ENCODE data around the gene MYO3B. TPM values are rescaled to one million over a fixed set of nuclear protein-coding genes. Genes with fewer than 3 reads are reported as not detected.

Gene MYO3B
- total RNA-seq, 2 donors from 2014 or later, result 0.05 to 0.32 TPM

GRCh38 chr2:170501421-170502043 is 323.6 kb downstream of the MYO3B start:
- Histone ChIP-seq H3K4me3 (no peak overlapping the region), H3K36me3 (no peaks in the 10 kb centered on the region), H3K4me1 (no peaks in the 10 kb centered on the region), H3K27me3 (no peaks in the 10 kb centered on the region), H3K9ac (ENCODE audit: low read depth in 2 of 2, low read length in 2 of 2) (no peak overlapping the region), H3K27ac (no peak overlapping the region), H3K9me3 (no peaks in the 10 kb centered on the region)
- TF ChIP-seq CTCF (IDR thresholded peaks at IDR 0.05), result no peak
- intact Hi-C loops (cut with DNase I), result no loop called here
- no peak for DNase-seq

GRCh38 chr2:170502361-170503130 is 324.6 kb downstream of the MYO3B start:
- no peak overlapping the region for H3K9ac ChIP-seq (ENCODE audit: low read depth in 2 of 2, low read length in 2 of 2)
- TF ChIP-seq CTCF (IDR thresholded peaks at IDR 0.05), result no peak
- no peak overlapping the region for H3K4me3 ChIP-seq
- H3K36me3 ChIP-seq, result no peaks in the 10 kb centered on the region
- H3K27me3 ChIP-seq, result no peaks in the 10 kb centered on the region
- DNase-seq, result peak; percentile 17
- no peaks in the 10 kb centered on the region for H3K9me3 ChIP-seq
- intact Hi-C loops (cut with DNase I), result no loop called here
- no peak overlapping the region for H3K27ac ChIP-seq
- no peaks in the 10 kb centered on the region for H3K4me1 ChIP-seq

GRCh38 chr2:170503563-170503962 is 325.6 kb downstream of the MYO3B start:
- Histone ChIP-seq H3K4me1 (no peaks in the 10 kb centered on the region), H3K36me3 (no peaks in the 10 kb centered on the region), H3K9ac (ENCODE audit: low read depth in 2 of 2, low read length in 2 of 2) (no peak overlapping the region), H3K27ac (no peak overlapping the region), H3K9me3 (no peaks in the 10 kb centered on the region), H3K4me3 (no peak overlapping the region), H3K27me3 (no peaks in the 10 kb centered on the region)
- no peak for TF ChIP-seq CTCF (IDR thresholded peaks at IDR 0.05)
- DNase-seq, result peak; percentile 3
- intact Hi-C loops (cut with DNase I), result no loop called here

GRCh38 chr2:170503971-170504809 is 326.2 kb downstream of the MYO3B start:
- Histone ChIP-seq H3K27me3 (no peaks in the 10 kb centered on the region), H3K27ac (no peak overlapping the region), H3K36me3 (no peaks in the 10 kb centered on the region), H3K4me1 (no peaks in the 10 kb centered on the region), H3K4me3 (no peak overlapping the region), H3K9ac (ENCODE audit: low read depth in 2 of 2, low read length in 2 of 2) (no peak overlapping the region), H3K9me3 (no peaks in the 10 kb centered on the region)
- peak; percentile 7 for DNase-seq
- intact Hi-C loops (cut with DNase I), result no loop called here
- no peak for TF ChIP-seq CTCF (IDR thresholded peaks at IDR 0.05)

- no peak for TF ChIP-seq CTCF (IDR thresholded peaks at IDR 0.05)
- Histone ChIP-seq H3K9ac (ENCODE audit: low read depth in 2 of 2, low read length in 2 of 2) (no peak overlapping the region), H3K36me3 (no peaks in the 10 kb centered on the region), H3K9me3 (no peaks in the 10 kb centered on the region), H3K4me3 (no peak overlapping the region), H3K4me1 (no peaks in the 10 kb centered on the region), H3K27ac (no peak overlapping the region), H3K27me3 (no peaks in the 10 kb centered on the region)
- intact Hi-C loops (cut with DNase I), result no loop called here
- peak; percentile 8 for DNase-seq
These were observed 326.8 kb downstream of the MYO3B start for GRCh38 chr2:170504810-170505145.

Measured in colonic mucosa (tissue), 4 donors.